Skeletal muscle tissue (tissue), 4 donors: Measurements from ENCODE around the gene PLCB2. TPM values are rescaled to one million over a fixed set of nuclear protein-coding genes. Genes with fewer than 3 reads are reported as not detected.

ENCODE experiments used
- H3K27ac ChIP-seq: one replicate; pipeline ENCODE4 v1.7.0; 2013; ENCODE audit warnings: mild to moderate bottlenecking, low read depth, low read length, inconsistent platforms
- H3K27me3 ChIP-seq, 3 donors: one replicate each; pipeline ENCODE4 v1.7.0; 2013; ENCODE audit warnings: low read length in 3 of 3; ENCODE audit not compliant: control insufficient read depth in 3 of 3, insufficient read depth in 3 of 3
- H3K36me3 ChIP-seq, 3 donors: one replicate each; pipeline ENCODE4 v1.7.0; 2013; ENCODE audit warnings: low read length in 3 of 3; ENCODE audit not compliant: control insufficient read depth in 3 of 3, insufficient read depth in 3 of 3
- H3K4me1 ChIP-seq, 3 donors: one replicate each; pipeline ENCODE4 v1.7.0; 2013; ENCODE audit warnings: low read length in 3 of 3, mild to moderate bottlenecking in 3 of 3; ENCODE audit not compliant: control insufficient read depth in 3 of 3, insufficient read depth in 3 of 3
- H3K4me3 ChIP-seq, 3 donors: one replicate each; pipeline ENCODE4 v1.7.0; 2013; ENCODE audit warnings: low read length in 3 of 3
- H3K9ac ChIP-seq, 3 donors: one replicate each; pipeline ENCODE4 v1.7.0; 2013; ENCODE audit warnings: low read length in 3 of 3, mild to moderate bottlenecking in 3 of 3, moderate library complexity in 2 of 3, low read depth in 1 of 3
- H3K9me3 ChIP-seq, 3 donors: one replicate each; pipeline ENCODE4 v1.7.0; 2013; ENCODE audit warnings: low read length in 3 of 3; ENCODE audit not compliant: control insufficient read depth in 3 of 3
- total RNA-seq: library from RNA; depleted of rRNA; stranded (reverse); fragments of >200 nt; gene quantifications from one replicate; pipeline ENCODE4 v1.2.3, GENCODE V29; 2014
- donor health status: Osteomylitis.

Gene PLCB2
- total RNA-seq = 3.7 TPM

- Histone ChIP-seq H3K4me3 (peak within 1 kb of the TSS; percentile 23 to 50 (median 35)), H3K27me3 (peaks cover 0 to 15% (median 7%) of the 10 kb centered on the region in 3 donors), H3K36me3 (no peaks in the 10 kb centered on the region), H3K9ac (no peak within 1 kb of the TSS), H3K9me3 (no peaks in the 10 kb centered on the region), H3K4me1 (peaks cover 0 to 4% (median 0%) of the 10 kb centered on the region in 3 donors), H3K27ac (peak within 1 kb of the TSS; percentile 44)
Measured at GRCh38 chr15:40307421-40308211, at the start of gene PLCB2. TSS of gene PLCB2 (minus strand) at chr15:40307935. CDS start at chr15:40307672, 263 bp downstream.

GRCh38 chr15:40357246-40357645, 49.5 kb upstream of the PLCB2 start:
- Histone ChIP-seq H3K9me3 (no peaks in the 10 kb centered on the region), H3K27me3 (no peaks in the 10 kb centered on the region), H3K4me1 (peaks cover 29 to 35% (median 32%) of the 10 kb centered on the region in 3 donors), H3K27ac (no peak overlapping the region), H3K9ac (no peak overlapping the region), H3K4me3 (peak overlapping the region in 1 of 3 donors; percentile 76), H3K36me3 (no peaks in the 10 kb centered on the region)

- Histone ChIP-seq H3K9ac (no peak overlapping the region), H3K9me3 (no peaks in the 10 kb centered on the region), H3K27me3 (no peaks in the 10 kb centered on the region), H3K27ac (no peak overlapping the region), H3K36me3 (no peaks in the 10 kb centered on the region), H3K4me3 (no peak overlapping the region), H3K4me1 (peaks cover 29 to 35% (median 32%) of the 10 kb centered on the region in 3 donors)
Measured at GRCh38 chr15:40355976-40356585, 48.3 kb upstream of the PLCB2 start.

- Histone ChIP-seq H3K27me3 (no peaks in the 10 kb centered on the region), H3K36me3 (no peaks in the 10 kb centered on the region), H3K4me3 (no peak overlapping the region), H3K9ac (peak overlapping the region in 1 of 3 donors; percentile 16), H3K27ac (no peak overlapping the region), H3K9me3 (no peaks in the 10 kb centered on the region), H3K4me1 (peaks cover 29 to 35% (median 32%) of the 10 kb centered on the region in 3 donors)
Measured at GRCh38 chr15:40354408-40355171, 46.9 kb upstream of the PLCB2 start.

- Histone ChIP-seq H3K4me3 (no peak overlapping the region), H3K9ac (no peak overlapping the region), H3K9me3 (no peaks in the 10 kb centered on the region), H3K4me1 (peaks cover 26 to 30% (median 27%) of the 10 kb centered on the region in 3 donors), H3K27me3 (no peaks in the 10 kb centered on the region), H3K36me3 (no peaks in the 10 kb centered on the region), H3K27ac (peak overlapping the region; percentile 30)
Measured at GRCh38 chr15:40353697-40354096, 46.0 kb upstream of the PLCB2 start.

GRCh38 chr15:40352281-40352901, 44.7 kb upstream of the PLCB2 start:
- Histone ChIP-seq H3K27me3 (no peaks in the 10 kb centered on the region), H3K4me3 (no peak overlapping the region), H3K9me3 (no peaks in the 10 kb centered on the region), H3K36me3 (no peaks in the 10 kb centered on the region), H3K4me1 (peaks cover 17 to 20% (median 18%) of the 10 kb centered on the region in 3 donors), H3K27ac (no peak overlapping the region), H3K9ac (no peak overlapping the region)

- H3K36me3 ChIP-seq = no peaks in the 10 kb centered on the region
- peaks cover 14 to 25% (median 16%) of the 10 kb centered on the region in 3 donors for H3K4me1 ChIP-seq
- H3K9me3 ChIP-seq = no peaks in the 10 kb centered on the region
- H3K4me3 ChIP-seq = no peak overlapping the region
- H3K27ac ChIP-seq = no peak overlapping the region
- no peaks in the 10 kb centered on the region for H3K27me3 ChIP-seq
- no peak overlapping the region for H3K9ac ChIP-seq
Measured at GRCh38 chr15:40349163-40349562, 41.4 kb upstream of the PLCB2 start.

GRCh38 chr15:40348474-40348870, 40.7 kb upstream of the PLCB2 start:
- Histone ChIP-seq H3K27ac (no peak overlapping the region), H3K9me3 (no peaks in the 10 kb centered on the region), H3K9ac (no peak overlapping the region), H3K4me1 (peaks cover 12 to 25% (median 14%) of the 10 kb centered on the region in 3 donors), H3K36me3 (no peaks in the 10 kb centered on the region), H3K27me3 (no peaks in the 10 kb centered on the region), H3K4me3 (no peak overlapping the region)

GRCh38 chr15:40347559-40348473, 40.1 kb upstream of the PLCB2 start:
- Histone ChIP-seq H3K9ac (no peak overlapping the region), H3K27me3 (no peaks in the 10 kb centered on the region), H3K36me3 (no peaks in the 10 kb centered on the region), H3K4me3 (no peak overlapping the region), H3K9me3 (no peaks in the 10 kb centered on the region), H3K4me1 (peaks cover 14 to 27% (median 16%) of the 10 kb centered on the region in 3 donors), H3K27ac (no peak overlapping the region)
